CD4-positive, CD25-positive, alpha-beta regulatory T cell (primary cell): Measurements from ENCODE around the gene THAP4. TPM values are rescaled to one million over a fixed set of nuclear protein-coding genes. Genes with fewer than 3 reads are reported as not detected.

Experiments
- ATAC-seq, 2 donors: fragments of 150-1000 bp; cut with Tn5 transposase; one replicate each; pipeline ENCODE4 v1.10.0; 2021; ENCODE audit warnings: low read depth in 2 of 2, moderate number of reproducible peaks in 2 of 2, moderate library complexity in 1 of 2
- DNase-seq, 3 donors: peaks; one replicate each; pipeline versions ENCODE4 v3.0.0 to v3.0.0-alpha.2; 2012 to 2022; ENCODE audit warnings: mixed read lengths in 1 of 3
- H3K27ac ChIP-seq: one replicate; pipeline ENCODE4 v1.7.0; 2013; ENCODE audit warnings: mild to moderate bottlenecking, low read length; ENCODE audit not compliant: insufficient read depth, poor library complexity, severe bottlenecking
- H3K27me3 ChIP-seq: one replicate; pipeline ENCODE4 v1.7.0; 2013; ENCODE audit warnings: low read length; ENCODE audit not compliant: control insufficient read depth, insufficient read depth
- H3K36me3 ChIP-seq: one replicate; pipeline ENCODE4 v1.7.0; 2013; ENCODE audit warnings: mild to moderate bottlenecking, low read length, moderate library complexity; ENCODE audit not compliant: control insufficient read depth, insufficient read depth
- H3K4me1 ChIP-seq: 2 replicates; pipeline ENCODE4 v1.7.0; 2013; ENCODE audit warnings: mild to moderate bottlenecking, low read length; ENCODE audit not compliant: insufficient read depth, control insufficient read depth, poor library complexity, severe bottlenecking
- H3K4me3 ChIP-seq: one replicate; pipeline ENCODE4 v1.7.0; 2013; ENCODE audit warnings: low read depth, mild to moderate bottlenecking, low read length, moderate library complexity
- H3K9me3 ChIP-seq, 2 experiments: 1 replicate in 1 of 2; 2 replicates in 1 of 2; pipeline ENCODE4 v1.7.0; 2013; ENCODE audit warnings: low read length in 2 of 2, mild to moderate bottlenecking in 1 of 2, moderate library complexity in 1 of 2; ENCODE audit not compliant: control insufficient read depth in 2 of 2
- H3K27ac Mint-ChIP-seq, 3 donors: one replicate each; pipeline ENCODE4 v1.8.0; 2020 to 2022; ENCODE audit warnings: mild to moderate bottlenecking in 3 of 3, mixed read lengths in 3 of 3, moderate library complexity in 2 of 3
- H3K27me3 Mint-ChIP-seq: one replicate; pipeline ENCODE4 v1.8.0; 2022; ENCODE audit warnings: mild to moderate bottlenecking, mixed read lengths
- H3K36me3 Mint-ChIP-seq: one replicate; pipeline ENCODE4 v1.8.0; 2020; ENCODE audit warnings: mixed read lengths
- H3K4me1 Mint-ChIP-seq, 4 donors: one replicate each; pipeline ENCODE4 v1.8.0; 2020 to 2022; ENCODE audit warnings: mixed read lengths in 4 of 4, mild to moderate bottlenecking in 1 of 4
- H3K4me3 Mint-ChIP-seq, 4 donors: one replicate each; pipeline ENCODE4 v1.8.0; 2020 to 2022; ENCODE audit warnings: mild to moderate bottlenecking in 4 of 4, mixed read lengths in 4 of 4, moderate library complexity in 3 of 4
- H3K9me3 Mint-ChIP-seq, 7 donors: one replicate each; pipeline ENCODE4 v1.8.0; 2020 to 2022; ENCODE audit warnings: mixed read lengths in 7 of 7, mild to moderate bottlenecking in 3 of 7, moderate library complexity in 2 of 7
- polyA plus RNA-seq, 4 donors: library from polyadenylated mRNA; unstranded; fragments of 300-500 nt; fragmentation: Illumina TruSeq; gene quantifications; one replicate each; pipeline ENCODE4 v1.2.3, GENCODE V29; 2021
- total RNA-seq: library from RNA; stranded (reverse); gene quantifications from one replicate; pipeline ENCODE4 v1.2.3, GENCODE V29; 2022

Gene THAP4
- total and polyA plus RNA-seq, 5 donors from 2014 or later: 37.5 to 47.8 (median 40.0) TPM

- no peaks in the 10 kb centered on the region for H3K27me3 ChIP-seq
- Mint-ChIP-seq H3K4me1 (peaks cover 7 to 49% (median 27%) of the 10 kb centered on the region in 4 donors), H3K27ac (no peak overlapping the region), H3K36me3 (peaks cover 4% of the 10 kb centered on the region), H3K9me3 (no peaks in the 10 kb centered on the region), H3K4me3 (peak overlapping the region in 1 of 4 donors; percentile 90), H3K27me3 (no peaks in the 10 kb centered on the region)
- DNase-seq (no peak), ATAC-seq (no peak)
- H3K4me3 ChIP-seq: no peak overlapping the region
- H3K36me3 ChIP-seq: peaks cover 23% of the 10 kb centered on the region
- H3K4me1 ChIP-seq: peaks cover 18% of the 10 kb centered on the region
- no peak overlapping the region for H3K27ac ChIP-seq
- no peaks in the 10 kb centered on the region for H3K9me3 ChIP-seq
These were observed 3.4 kb downstream of the THAP4 start for GRCh38 chr2:241633561-241633960.

- peaks cover 9% of the 10 kb centered on the region for H3K4me1 ChIP-seq
- no peaks in the 10 kb centered on the region for H3K27me3 ChIP-seq
- Mint-ChIP-seq H3K4me1 (peaks cover 0 to 41% (median 22%) of the 10 kb centered on the region in 4 donors), H3K4me3 (peak overlapping the region in 1 of 4 donors; percentile 61), H3K36me3 (peaks cover 4% of the 10 kb centered on the region), H3K27me3 (no peaks in the 10 kb centered on the region), H3K27ac (no peak overlapping the region), H3K9me3 (no peaks in the 10 kb centered on the region)
- no peak for ATAC-seq
- no peak for DNase-seq
- no peak overlapping the region for H3K4me3 ChIP-seq
- no peaks in the 10 kb centered on the region for H3K9me3 ChIP-seq
- no peak overlapping the region for H3K27ac ChIP-seq
- peaks cover 26% of the 10 kb centered on the region for H3K36me3 ChIP-seq
These were observed 4.3 kb downstream of the THAP4 start for GRCh38 chr2:241632478-241633325.

GRCh38 chr2:241629762-241630435, 7.1 kb downstream of the THAP4 start:
- Mint-ChIP-seq H3K4me1 (peaks cover 0 to 34% (median 18%) of the 10 kb centered on the region in 4 donors), H3K27ac (no peak overlapping the region), H3K4me3 (peak overlapping the region in 1 of 4 donors; percentile 45), H3K27me3 (no peaks in the 10 kb centered on the region), H3K36me3 (peaks cover 4% of the 10 kb centered on the region), H3K9me3 (no peaks in the 10 kb centered on the region)
- DNase-seq (no peak), ATAC-seq (no peak)
- H3K27ac ChIP-seq: no peak overlapping the region
- H3K4me3 ChIP-seq: no peak overlapping the region
- no peaks in the 10 kb centered on the region for H3K4me1 ChIP-seq
- no peaks in the 10 kb centered on the region for H3K27me3 ChIP-seq
- no peaks in the 10 kb centered on the region for H3K9me3 ChIP-seq
- peaks cover 26% of the 10 kb centered on the region for H3K36me3 ChIP-seq

- peak overlapping the region in 1 of 3 donors; percentile 47 for H3K27ac Mint-ChIP-seq
- DNase-seq (no peak), ATAC-seq (no peak)
- H3K27ac ChIP-seq: no peak overlapping the region
- no peaks in the 10 kb centered on the region for H3K9me3 Mint-ChIP-seq
- H3K36me3 Mint-ChIP-seq: peaks cover 4% of the 10 kb centered on the region
- no peak overlapping the region for H3K4me3 ChIP-seq
- peaks cover 0 to 29% (median 17%) of the 10 kb centered on the region in 4 donors for H3K4me1 Mint-ChIP-seq
- H3K4me1 ChIP-seq: no peaks in the 10 kb centered on the region
- H3K27me3 Mint-ChIP-seq: no peaks in the 10 kb centered on the region
- H3K4me3 Mint-ChIP-seq: no peak overlapping the region
- no peaks in the 10 kb centered on the region for H3K27me3 ChIP-seq
- no peaks in the 10 kb centered on the region for H3K9me3 ChIP-seq
- H3K36me3 ChIP-seq: peaks cover 13% of the 10 kb centered on the region
These were observed 9.3 kb downstream of the THAP4 start for GRCh38 chr2:241627675-241628074.

- ATAC-seq: peak in 1 of 2 donors; percentile 18
- peak in 1 of 3 donors; percentile 12 for DNase-seq
- H3K4me1 Mint-ChIP-seq: peaks cover 11 to 44% (median 30%) of the 10 kb centered on the region in 4 donors
- Histone ChIP-seq H3K9me3 (no peaks in the 10 kb centered on the region), H3K27me3 (no peaks in the 10 kb centered on the region), H3K36me3 (no peaks in the 10 kb centered on the region), H3K4me1 (peaks cover 18% of the 10 kb centered on the region), H3K27ac (no peak overlapping the region), H3K4me3 (no peak overlapping the region)
- no peak overlapping the region for H3K4me3 Mint-ChIP-seq
- no peaks in the 10 kb centered on the region for H3K27me3 Mint-ChIP-seq
- no peak overlapping the region for H3K27ac Mint-ChIP-seq
- H3K36me3 Mint-ChIP-seq: peaks cover 8% of the 10 kb centered on the region
- H3K9me3 Mint-ChIP-seq: no peaks in the 10 kb centered on the region
These were observed 16.6 kb downstream of the THAP4 start for GRCh38 chr2:241620419-241620769.

- no peak overlapping the region for H3K27ac Mint-ChIP-seq
- peaks cover 11 to 48% (median 31%) of the 10 kb centered on the region in 4 donors for H3K4me1 Mint-ChIP-seq
These were observed 17.1 kb downstream of the THAP4 start for GRCh38 chr2:241619597-241620418.

GRCh38 chr2:241618829-241619228, 18.1 kb downstream of the THAP4 start:
- DNase-seq (no peak), ATAC-seq (no peak)
- Histone ChIP-seq H3K36me3 (no peaks in the 10 kb centered on the region), H3K4me1 (peaks cover 18% of the 10 kb centered on the region), H3K4me3 (no peak overlapping the region), H3K27me3 (no peaks in the 10 kb centered on the region), H3K9me3 (no peaks in the 10 kb centered on the region), H3K27ac (no peak overlapping the region)
- Mint-ChIP-seq H3K27me3 (no peaks in the 10 kb centered on the region), H3K9me3 (no peaks in the 10 kb centered on the region), H3K4me3 (peak overlapping the region in 2 of 4 donors; percentile 50 to 81), H3K27ac (peak overlapping the region in 1 of 3 donors; percentile 92), H3K36me3 (peaks cover 8% of the 10 kb centered on the region), H3K4me1 (peaks cover 11 to 47% (median 31%) of the 10 kb centered on the region in 4 donors)

More at GRCh38 chr2:241619597-241620418, 17.1 kb downstream of the THAP4 start:
- H3K9me3 Mint-ChIP-seq: no peaks in the 10 kb centered on the region
- Histone ChIP-seq H3K27me3 (no peaks in the 10 kb centered on the region), H3K27ac (no peak overlapping the region), H3K4me1 (peaks cover 18% of the 10 kb centered on the region), H3K36me3 (no peaks in the 10 kb centered on the region), H3K9me3 (no peaks in the 10 kb centered on the region), H3K4me3 (no peak overlapping the region)
- no peak for DNase-seq
- peaks cover 8% of the 10 kb centered on the region for H3K36me3 Mint-ChIP-seq
- no peak for ATAC-seq
- no peak overlapping the region for H3K4me3 Mint-ChIP-seq
- H3K27me3 Mint-ChIP-seq: no peaks in the 10 kb centered on the region
